Right renal pelvis (tissue), 4 donors: ENCODE results near the gene PFDN6. TPM values are rescaled to one million over a fixed set of nuclear protein-coding genes. Genes with fewer than 3 reads are reported as not detected.

Experiments
- polyA plus RNA-seq, 4 donors: library from polyadenylated mRNA; unstranded; fragments of 120-200 nt; gene quantifications; one replicate each; pipeline ENCODE4 v1.2.1, GENCODE V29; 2013; ENCODE audit not compliant: insufficient read length in 4 of 4

PFDN6 gene
- polyA plus RNA-seq, 4 donors = 64.2 to 78.3 (median 73.5) TPM

Other genes with a start within 250 kb of the PFDN6 start
- gene HLA-DPA1, start 216.0 kb upstream of the PFDN6 start, polyA plus RNA-seq = 10 to 100 TPM; 17.9 to 37.0 (median 19.2) TPM
- 10 to 100 TPM; 18.4 to 24.2 (median 21.3) TPM for gene HLA-DPB1, start 213.6 kb upstream of the PFDN6 start, polyA plus RNA-seq
- 1 to 10 TPM; 4.7 to 5.6 (median 5.4) TPM for gene COL11A2, start 97.1 kb upstream of the PFDN6 start, polyA plus RNA-seq
- gene RXRB, start 88.9 kb upstream of the PFDN6 start, polyA plus RNA-seq = 10 to 100 TPM; 53.7 to 56.5 (median 54.3) TPM
- 100 to 1,000 TPM; 102 to 118 (median 105) TPM for gene SLC39A7, start 88.7 kb upstream of the PFDN6 start, polyA plus RNA-seq
- 10 to 100 TPM; 20.5 to 35.1 (median 26.7) TPM for gene HSD17B8, start 84.9 kb upstream of the PFDN6 start, polyA plus RNA-seq
- gene RING1, start 81.1 kb upstream of the PFDN6 start, polyA plus RNA-seq = 10 to 100 TPM; 51.5 to 64.6 (median 56.8) TPM
- gene VPS52, start 17.7 kb upstream of the PFDN6 start, polyA plus RNA-seq = 10 to 100 TPM; 64.3 to 81.7 (median 70.6) TPM
- 1,000 to 10,000 TPM; 2,953 to 3,403 (median 3,031) TPM for gene RPS18, start 17.5 kb upstream of the PFDN6 start, polyA plus RNA-seq
- gene B3GALT4, start 12.5 kb upstream of the PFDN6 start, polyA plus RNA-seq = 1 to 10 TPM; 4.2 to 5.8 (median 4.6) TPM
- 10 to 100 TPM; 59.9 to 72.6 (median 62.5) TPM for gene WDR46, start 362 bp upstream of the PFDN6 start, polyA plus RNA-seq
- 100 to 1,000 TPM in 3 of 4 donors, 10 to 100 TPM in 1; 98.4 to 122 (median 109) TPM for gene RGL2, start 9.3 kb downstream of the PFDN6 start, polyA plus RNA-seq
- gene TAPBP, start 24.5 kb downstream of the PFDN6 start, polyA plus RNA-seq = 10 to 100 TPM; 31.8 to 43.1 (median 36.2) TPM
- gene ZBTB22, start 28.1 kb downstream of the PFDN6 start, polyA plus RNA-seq = 10 to 100 TPM; 23.9 to 26.2 (median 25.2) TPM
- gene DAXX, start 33.4 kb downstream of the PFDN6 start, polyA plus RNA-seq = 10 to 100 TPM; 52.3 to 58.4 (median 57.6) TPM
- 10 to 100 TPM; 35.4 to 39.6 (median 38.3) TPM for gene KIFC1, start 102.2 kb downstream of the PFDN6 start, polyA plus RNA-seq
- 10 to 100 TPM; 71.7 to 80.5 (median 73.3) TPM for gene PHF1, start 121.4 kb downstream of the PFDN6 start, polyA plus RNA-seq
- gene CUTA, start 128.5 kb downstream of the PFDN6 start, polyA plus RNA-seq = 100 to 1,000 TPM; 218 to 278 (median 226) TPM
- gene SYNGAP1, start 130.5 kb downstream of the PFDN6 start, polyA plus RNA-seq = 10 to 100 TPM; 25.8 to 33.9 (median 30.6) TPM
- 10 to 100 TPM; 15.3 to 18.0 (median 16.2) TPM for gene ZBTB9, start 165.0 kb downstream of the PFDN6 start, polyA plus RNA-seq